ENCODE measurements around the gene ANKRD63.

GRCh38 chr15:40254452-40254851 lies 28.4 kb downstream of the ANKRD63 start:
- no peak for TF ChIP-seq CTCF (conservative IDR thresholded peaks at IDR 0.05; ENCODE audit: low read depth, low read length)
- TF ChIP-seq EZH2 (IDR thresholded peaks at IDR 0.05; ENCODE audit: borderline replicate concordance, low read depth, low read length, poor library complexity, severe bottlenecking): no peak

Measured in A673 (cell line).